ENCODE data around the gene RPL29. TPM values are rescaled to one million over a fixed set of nuclear protein-coding genes. Genes with fewer than 3 reads are reported as not detected.

The RPL29 gene
- total RNA-seq, 1 experiment from 2014 or later = 995 TPM

DNA sequence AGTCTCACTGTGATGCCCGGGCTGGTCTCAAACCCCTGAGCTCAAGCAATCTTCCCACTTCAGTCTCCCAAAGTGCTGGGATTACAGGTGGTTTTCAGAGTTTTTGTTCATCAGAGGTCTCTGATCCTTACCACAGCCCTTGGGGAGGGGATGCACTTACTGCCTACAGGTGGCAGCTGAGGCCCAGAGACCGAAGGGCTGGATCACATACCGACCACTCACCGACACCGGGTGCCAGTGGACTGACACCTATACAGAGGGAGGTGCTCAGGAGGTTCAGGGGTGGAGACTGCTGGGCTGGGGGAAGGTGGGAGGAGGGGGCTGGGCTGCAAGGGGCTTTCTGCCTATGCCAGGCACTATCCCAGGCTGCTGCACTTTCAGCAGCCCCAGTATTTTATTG, 41.1 kb upstream of the RPL29 start:
- H3K9me3 Mint-ChIP-seq (ENCODE audit: unreplicated experiment) = no peaks in the 10 kb centered on the region
- Histone ChIP-seq H3K4me3 (ENCODE audit: low read depth, low read length) (no peak overlapping the region), H3K36me3 (ENCODE audit: control insufficient read depth, insufficient read depth, low read length) (no peaks in the 10 kb centered on the region), H3K27me3 (replicated peaks; ENCODE audit: control insufficient read depth, insufficient read depth, low read length) (no peaks in the 10 kb centered on the region), H3K9me3 (no peaks in the 10 kb centered on the region), H3K4me1 (peaks cover 13% of the 10 kb centered on the region; the same call in 1 of the 2 replicates)
- H3K27ac Mint-ChIP-seq (ENCODE audit: unreplicated experiment) = no peak overlapping the region
- intact Hi-C loops (cut with micrococcal nuclease; ENCODE audit: unreplicated experiment) = no loop called here
- no peaks in the 10 kb centered on the region for H3K27me3 Mint-ChIP-seq (ENCODE audit: insufficient read depth, unreplicated experiment)
- TF ChIP-seq, protein P1, sequence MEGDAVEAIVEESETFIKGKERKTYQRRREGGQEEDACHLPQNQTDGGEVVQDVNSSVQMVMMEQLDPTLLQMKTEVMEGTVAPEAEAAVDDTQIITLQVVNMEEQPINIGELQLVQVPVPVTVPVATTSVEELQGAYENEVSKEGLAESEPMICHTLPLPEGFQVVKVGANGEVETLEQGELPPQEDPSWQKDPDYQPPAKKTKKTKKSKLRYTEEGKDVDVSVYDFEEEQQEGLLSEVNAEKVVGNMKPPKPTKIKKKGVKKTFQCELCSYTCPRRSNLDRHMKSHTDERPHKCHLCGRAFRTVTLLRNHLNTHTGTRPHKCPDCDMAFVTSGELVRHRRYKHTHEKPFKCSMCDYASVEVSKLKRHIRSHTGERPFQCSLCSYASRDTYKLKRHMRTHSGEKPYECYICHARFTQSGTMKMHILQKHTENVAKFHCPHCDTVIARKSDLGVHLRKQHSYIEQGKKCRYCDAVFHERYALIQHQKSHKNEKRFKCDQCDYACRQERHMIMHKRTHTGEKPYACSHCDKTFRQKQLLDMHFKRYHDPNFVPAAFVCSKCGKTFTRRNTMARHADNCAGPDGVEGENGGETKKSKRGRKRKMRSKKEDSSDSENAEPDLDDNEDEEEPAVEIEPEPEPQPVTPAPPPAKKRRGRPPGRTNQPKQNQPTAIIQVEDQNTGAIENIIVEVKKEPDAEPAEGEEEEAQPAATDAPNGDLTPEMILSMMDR (IDR thresholded peaks at IDR 0.05; ENCODE audit: insufficient read depth in 1 of 2, low read depth in 1 of 2, low read length in 1 of 2, severe bottlenecking in 1 of 2, unreplicated experiment in 1 of 2) = peak in 1 of 2 experiments; percentile 48
- BruUV-seq (replicated peaks) = no TSS peak
- H3K4me1 Mint-ChIP-seq (ENCODE audit: low read depth, unreplicated experiment) = no peaks in the 10 kb centered on the region
- CTCF ChIA-PET = interaction anchor here (0.7 to 1.3 kb wide), 5 partner anchors 17 to 182 kb away, joined by 3 to 4 read pairs (median 3); partner anchors contain the start of gene DUSP7
- H3K4me3 Mint-ChIP-seq (ENCODE audit: unreplicated experiment) = no peak overlapping the region
- POLR2A ChIA-PET = no interaction called here
- DNase-seq = peak in 1 of 2 experiments; percentile 46
- H3K36me3 Mint-ChIP-seq (ENCODE audit: insufficient read depth, unreplicated experiment) = no peaks in the 10 kb centered on the region

- no peak overlapping the region for H3K4me3 Mint-ChIP-seq (ENCODE audit: unreplicated experiment)
- H3K36me3 Mint-ChIP-seq (ENCODE audit: insufficient read depth, unreplicated experiment) = no peaks in the 10 kb centered on the region
- POLR2A ChIA-PET = no interaction called here
- CTCF ChIA-PET = interaction anchor here (0.7 to 1.3 kb wide), 5 partner anchors 17 to 183 kb away, joined by 3 to 4 read pairs (median 3); partner anchors contain the start of gene DUSP7
- DNase-seq = no peak
- Histone ChIP-seq H3K36me3 (ENCODE audit: control insufficient read depth, insufficient read depth, low read length) (no peaks in the 10 kb centered on the region), H3K9me3 (no peaks in the 10 kb centered on the region), H3K4me3 (ENCODE audit: low read depth, low read length) (no peak overlapping the region), H3K4me1 (peaks cover 13% of the 10 kb centered on the region; the same call in 1 of the 2 replicates), H3K27me3 (replicated peaks; ENCODE audit: control insufficient read depth, insufficient read depth, low read length) (no peaks in the 10 kb centered on the region)
- no peaks in the 10 kb centered on the region for H3K4me1 Mint-ChIP-seq (ENCODE audit: low read depth, unreplicated experiment)
- intact Hi-C loops (cut with micrococcal nuclease; ENCODE audit: unreplicated experiment) = no loop called here
- BruUV-seq (replicated peaks) = no TSS peak
- TF ChIP-seq, protein P1 (IDR thresholded peaks at IDR 0.05; ENCODE audit: insufficient read depth in 1 of 2, low read depth in 1 of 2, low read length in 1 of 2, severe bottlenecking in 1 of 2, unreplicated experiment in 1 of 2) = no peak
- H3K27ac Mint-ChIP-seq (ENCODE audit: unreplicated experiment) = no peak overlapping the region
- H3K27me3 Mint-ChIP-seq (ENCODE audit: insufficient read depth, unreplicated experiment) = no peaks in the 10 kb centered on the region
- no peaks in the 10 kb centered on the region for H3K9me3 Mint-ChIP-seq (ENCODE audit: unreplicated experiment)
These were observed 40.6 kb upstream of the RPL29 start for GRCh38 chr3:52036222-52036694.

- intact Hi-C loops (cut with micrococcal nuclease; ENCODE audit: unreplicated experiment) = no loop called here
- TF ChIP-seq, protein P1 (IDR thresholded peaks at IDR 0.05; ENCODE audit: insufficient read depth in 1 of 2, low read depth in 1 of 2, low read length in 1 of 2, severe bottlenecking in 1 of 2, unreplicated experiment in 1 of 2) = no peak
- Mint-ChIP-seq H3K9me3 (ENCODE audit: unreplicated experiment) (no peaks in the 10 kb centered on the region), H3K4me3 (ENCODE audit: unreplicated experiment) (no peak overlapping the region), H3K4me1 (ENCODE audit: low read depth, unreplicated experiment) (no peaks in the 10 kb centered on the region), H3K27ac (ENCODE audit: unreplicated experiment) (no peak overlapping the region), H3K36me3 (ENCODE audit: insufficient read depth, unreplicated experiment) (no peaks in the 10 kb centered on the region), H3K27me3 (ENCODE audit: insufficient read depth, unreplicated experiment) (no peaks in the 10 kb centered on the region)
- no peaks in the 10 kb centered on the region for H3K36me3 ChIP-seq (ENCODE audit: control insufficient read depth, insufficient read depth, low read length)
- no TSS peak for BruUV-seq (replicated peaks)
- ChIA-PET CTCF (no interaction called here), POLR2A (no interaction called here)
- H3K9me3 ChIP-seq = no peaks in the 10 kb centered on the region
- DNase-seq = no peak
- no peaks in the 10 kb centered on the region for H3K27me3 ChIP-seq (replicated peaks; ENCODE audit: control insufficient read depth, insufficient read depth, low read length)
- H3K4me1 ChIP-seq = peaks cover 13% of the 10 kb centered on the region; the same call in 1 of the 2 replicates
- no peak overlapping the region for H3K4me3 ChIP-seq (ENCODE audit: low read depth, low read length)
These were observed 39.0 kb upstream of the RPL29 start for GRCh38 chr3:52034651-52035050.
